Osteoblast (primary cell): ENCODE measurements around the gene LYSMD2. TPM values are rescaled to one million over a fixed set of nuclear protein-coding genes. Genes with fewer than 3 reads are reported as not detected.
A peak's percentile ranks its signal among the peaks of the same experiment; 100 is the strongest.

Experiments
- DNase-seq: peaks from one replicate; pipeline ENCODE4 v3.0.0; 2011; ENCODE audit warnings: low spot score, mixed read lengths; ENCODE audit not compliant: insufficient read length; ENCODE audit errors: missing footprints
- H2AFZ ChIP-seq: 2 replicates; pipeline ENCODE4 v1.6.0; 2011; ENCODE audit warnings: mild to moderate bottlenecking, low read length
- H3K27ac ChIP-seq: 2 replicates; pipeline ENCODE4 v1.5.1; 2011; ENCODE audit warnings: mild to moderate bottlenecking, low read depth, low read length, moderate library complexity
- H3K27me3 ChIP-seq: 2 replicates; pipeline ENCODE4 v1.6.0; 2012; ENCODE audit warnings: mild to moderate bottlenecking, control low read depth, inconsistent platforms, low read length, moderate library complexity; ENCODE audit not compliant: insufficient read depth
- H3K36me3 ChIP-seq: 2 replicates; pipeline ENCODE4 v1.5.1; 2011; ENCODE audit warnings: mild to moderate bottlenecking, low read length, control low read depth, moderate library complexity; ENCODE audit not compliant: insufficient read depth
- H3K4me1 ChIP-seq: 2 replicates; pipeline ENCODE4 v1.5.1; 2011; ENCODE audit warnings: mild to moderate bottlenecking, low read length, control low read depth, moderate library complexity; ENCODE audit not compliant: insufficient read depth
- H3K4me2 ChIP-seq: 2 replicates; pipeline ENCODE4 v1.6.0; 2011; ENCODE audit warnings: mild to moderate bottlenecking, low read length; ENCODE audit not compliant: insufficient read depth
- H3K4me3 ChIP-seq: fragments of 200-600 bp; sonication (generic); 3 replicates; pipeline ENCODE4 v1.5.1; 2012; ENCODE audit warnings: mild to moderate bottlenecking, low read length, inconsistent platforms; ENCODE audit not compliant: insufficient read depth
- H3K79me2 ChIP-seq: 2 replicates; pipeline ENCODE4 v1.6.0; 2012; ENCODE audit warnings: mild to moderate bottlenecking, low read length, control low read depth, inconsistent platforms; ENCODE audit not compliant: insufficient read depth
- H3K9me3 ChIP-seq: 2 replicates; pipeline ENCODE4 v1.5.1; 2011; ENCODE audit warnings: low read depth, low read length, control low read depth
- H4K20me1 ChIP-seq: 2 replicates; pipeline ENCODE4 v1.6.0; 2012; ENCODE audit warnings: mild to moderate bottlenecking, low read length, control low read depth; ENCODE audit not compliant: insufficient read depth
- total RNA-seq: library from RNA; depleted of rRNA; stranded (reverse); fragments of >200 nt; gene quantifications from 2 replicates; pipeline ENCODE4 v1.2.3, GENCODE V29; 2012
- TF ChIP-seq, protein P1 (sequence below): IDR thresholded peaks from 2 replicates; pipeline ENCODE4 v1.5.1; 2011; ENCODE audit warnings: mild to moderate bottlenecking, low read depth, low read length, moderate library complexity; ENCODE audit errors: extremely low read depth

Gene LYSMD2
- total RNA-seq, 1 donor = 3.3 TPM

DNA sequence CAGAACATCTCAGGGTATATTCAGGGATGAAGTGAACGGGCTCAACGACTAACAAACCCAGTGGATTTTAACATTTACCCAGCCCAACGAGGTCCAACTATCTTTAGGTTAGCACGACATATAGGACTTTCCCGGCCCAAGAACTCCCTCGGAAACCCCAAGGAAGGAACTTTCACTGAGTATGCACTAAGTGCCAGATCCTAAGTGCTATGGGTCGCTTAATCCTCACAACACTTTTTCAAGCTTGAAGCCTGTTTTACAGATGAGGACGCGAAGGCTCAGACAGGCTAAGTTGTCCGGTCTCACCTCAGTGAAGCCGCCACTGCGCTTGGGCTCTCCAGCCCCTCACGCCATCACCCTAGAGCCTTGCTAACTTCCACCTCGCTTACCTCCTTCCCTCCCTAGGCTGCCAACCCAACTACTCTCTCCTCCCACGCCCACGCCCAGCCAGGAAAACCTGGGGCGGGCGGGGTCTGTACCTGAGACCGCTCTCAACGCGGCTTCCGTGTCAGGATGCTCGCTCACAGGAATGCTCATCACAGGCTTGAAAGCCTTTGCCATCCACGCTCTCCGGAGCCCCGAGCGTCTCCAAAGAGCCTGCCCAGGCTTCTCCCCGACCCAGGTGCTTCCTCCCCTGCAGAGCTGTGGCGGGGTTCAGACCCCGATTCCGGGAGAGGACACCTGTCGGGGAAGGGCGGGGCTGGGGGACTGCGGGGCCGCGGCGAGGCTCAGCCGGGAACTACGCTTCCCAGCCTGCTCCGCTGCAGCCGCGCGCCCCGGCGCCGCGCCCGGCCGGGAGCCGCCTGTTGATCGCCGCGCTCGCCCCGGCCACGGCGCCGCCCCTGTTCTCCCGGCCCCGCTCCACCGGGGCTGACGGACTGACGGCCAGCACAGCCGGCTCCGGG is 13.6 kb upstream of the LYSMD2 start, which contains the start of gene TMOD2:
TMOD2 (plus strand) TSS at position 806 of the 905 bp plus-strand sequence. CDS start 14,845 bp downstream, outside the sequence.
- Histone ChIP-seq H3K27ac (no peak within 1 kb of the TSS), H3K9me3 (no peaks in the 10 kb centered on the region), H3K4me1 (peaks cover 6% of the 10 kb centered on the region), H3K4me3 (peak within 1 kb of the TSS; percentile 72), H2AFZ (peak within 1 kb of the TSS; percentile 90), H3K36me3 (no peaks in the 10 kb centered on the region), H4K20me1 (no peaks in the 10 kb centered on the region), H3K4me2 (peak within 1 kb of the TSS; percentile 82), H3K27me3 (peaks cover 40% of the 10 kb centered on the region), H3K79me2 (no peaks in the 10 kb centered on the region)
- TF ChIP-seq, protein P1, sequence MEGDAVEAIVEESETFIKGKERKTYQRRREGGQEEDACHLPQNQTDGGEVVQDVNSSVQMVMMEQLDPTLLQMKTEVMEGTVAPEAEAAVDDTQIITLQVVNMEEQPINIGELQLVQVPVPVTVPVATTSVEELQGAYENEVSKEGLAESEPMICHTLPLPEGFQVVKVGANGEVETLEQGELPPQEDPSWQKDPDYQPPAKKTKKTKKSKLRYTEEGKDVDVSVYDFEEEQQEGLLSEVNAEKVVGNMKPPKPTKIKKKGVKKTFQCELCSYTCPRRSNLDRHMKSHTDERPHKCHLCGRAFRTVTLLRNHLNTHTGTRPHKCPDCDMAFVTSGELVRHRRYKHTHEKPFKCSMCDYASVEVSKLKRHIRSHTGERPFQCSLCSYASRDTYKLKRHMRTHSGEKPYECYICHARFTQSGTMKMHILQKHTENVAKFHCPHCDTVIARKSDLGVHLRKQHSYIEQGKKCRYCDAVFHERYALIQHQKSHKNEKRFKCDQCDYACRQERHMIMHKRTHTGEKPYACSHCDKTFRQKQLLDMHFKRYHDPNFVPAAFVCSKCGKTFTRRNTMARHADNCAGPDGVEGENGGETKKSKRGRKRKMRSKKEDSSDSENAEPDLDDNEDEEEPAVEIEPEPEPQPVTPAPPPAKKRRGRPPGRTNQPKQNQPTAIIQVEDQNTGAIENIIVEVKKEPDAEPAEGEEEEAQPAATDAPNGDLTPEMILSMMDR = no peak
- DNase-seq = peak; percentile 82

- H3K4me3 ChIP-seq = no peak overlapping the region
- no peak overlapping the region for H3K27ac ChIP-seq
- DNase-seq = no peak
- no peaks in the 10 kb centered on the region for H3K9me3 ChIP-seq
- peaks cover 45% of the 10 kb centered on the region for H3K27me3 ChIP-seq
- H4K20me1 ChIP-seq = no peaks in the 10 kb centered on the region
- TF ChIP-seq, protein P1 = no peak
- peaks cover 6% of the 10 kb centered on the region for H3K4me1 ChIP-seq
- no peak overlapping the region for H3K4me2 ChIP-seq
- no peaks in the 10 kb centered on the region for H3K79me2 ChIP-seq
- no peaks in the 10 kb centered on the region for H3K36me3 ChIP-seq
- H2AFZ ChIP-seq = no peak overlapping the region
These were observed 12.7 kb upstream of the LYSMD2 start for GRCh38 chr15:51750186-51750585.

- H3K9me3 ChIP-seq = no peaks in the 10 kb centered on the region
- no peak for DNase-seq
- H3K79me2 ChIP-seq = no peaks in the 10 kb centered on the region
- no peaks in the 10 kb centered on the region for H3K36me3 ChIP-seq
- no peak overlapping the region for H2AFZ ChIP-seq
- H3K4me3 ChIP-seq = no peak overlapping the region
- no peak overlapping the region for H3K27ac ChIP-seq
- TF ChIP-seq, protein P1 = no peak
- peaks cover 51% of the 10 kb centered on the region for H3K27me3 ChIP-seq
- H4K20me1 ChIP-seq = no peaks in the 10 kb centered on the region
- H3K4me1 ChIP-seq = peaks cover 6% of the 10 kb centered on the region
- no peak overlapping the region for H3K4me2 ChIP-seq
These were observed 11.9 kb upstream of the LYSMD2 start for GRCh38 chr15:51749307-51749706.

GRCh38 chr15:51739061-51739712 is 1.7 kb upstream of the LYSMD2 start:
- no peak overlapping the region for H3K27ac ChIP-seq
- H3K4me2 ChIP-seq = no peak overlapping the region
- H3K4me3 ChIP-seq = no peak overlapping the region
- H3K4me1 ChIP-seq = peaks cover 10% of the 10 kb centered on the region
- no peaks in the 10 kb centered on the region for H3K9me3 ChIP-seq
- H3K79me2 ChIP-seq = no peaks in the 10 kb centered on the region
- H2AFZ ChIP-seq = no peak overlapping the region
- H3K36me3 ChIP-seq = no peaks in the 10 kb centered on the region
- no peaks in the 10 kb centered on the region for H4K20me1 ChIP-seq
- peaks cover 13% of the 10 kb centered on the region for H3K27me3 ChIP-seq
- TF ChIP-seq, protein P1 = no peak
- DNase-seq = peak; percentile 79
